CD14-positive monocyte (primary cell): ENCODE data around the gene GNAI1. TPM values are rescaled to one million over a fixed set of nuclear protein-coding genes. Genes with fewer than 3 reads are reported as not detected.

Experiments
- DNase-seq, 3 donors: peaks; one replicate each; pipeline ENCODE4 v3.0.0-alpha.2; 2011 to 2022
- H2AFZ ChIP-seq: 2 replicates; pipeline ENCODE4 v1.6.0; 2012; ENCODE audit warnings: mild to moderate bottlenecking, low read depth, low read length, inconsistent platforms; ENCODE audit not compliant: insufficient read depth, poor library complexity, severe bottlenecking
- H3K27ac ChIP-seq, 2 donors: 1 replicate in 1 of 2; 2 replicates in 1 of 2; pipeline ENCODE4 v1.5.1; 2012 to 2013; ENCODE audit warnings: low read length in 2 of 2, control low read depth in 1 of 2, inconsistent platforms in 1 of 2, low read depth in 1 of 2, mild to moderate bottlenecking in 1 of 2
- H3K27me3 ChIP-seq, 2 donors: one replicate each; pipeline versions ENCODE4 v1.6.0 to v1.6.1; 2011 to 2013; ENCODE audit warnings: low read length in 2 of 2; ENCODE audit not compliant: control insufficient read depth in 2 of 2, insufficient read depth in 2 of 2
- H3K36me3 ChIP-seq, 2 donors: replicated peaks in 1 of 2; 1 replicate in 1 of 2; 2 replicates in 1 of 2; pipeline versions ENCODE4 v1.5.1 to v1.6.1; 2012 to 2013; ENCODE audit warnings: low read length in 2 of 2, control low read depth in 1 of 2, inconsistent platforms in 1 of 2, mild to moderate bottlenecking in 1 of 2; ENCODE audit not compliant: insufficient read depth in 2 of 2, control insufficient read depth in 1 of 2
- H3K4me1 ChIP-seq, 2 donors: 1 replicate in 1 of 2; 2 replicates in 1 of 2; pipeline versions ENCODE4 v1.5.1 to v1.6.1; 2012 to 2013; ENCODE audit warnings: low read length in 2 of 2, control low read depth in 1 of 2, inconsistent platforms in 1 of 2, mild to moderate bottlenecking in 1 of 2, moderate library complexity in 1 of 2; ENCODE audit not compliant: insufficient read depth in 2 of 2, control insufficient read depth in 1 of 2
- H3K4me2 ChIP-seq: replicated peaks from 2 replicates; pipeline ENCODE3; 2012; ENCODE audit warnings: low read length, moderate library complexity, mild to moderate bottlenecking; ENCODE audit not compliant: poor library complexity, severe bottlenecking; ENCODE audit errors: extremely low read depth
- H3K4me3 ChIP-seq, 3 experiments: fragments of 200-600 bp in 1 of 3; sonication (generic) in 1 of 3; replicated peaks in 1 of 3; 1 replicate in 2 of 3; 2 replicates in 1 of 3; pipeline ENCODE4 v1.5.1; 2011 to 2013; ENCODE audit warnings: low read length in 3 of 3, mild to moderate bottlenecking in 3 of 3, control low read depth in 2 of 3, low read depth in 2 of 3, inconsistent platforms in 1 of 3, moderate library complexity in 1 of 3
- H3K79me2 ChIP-seq: 2 replicates; pipeline ENCODE4 v1.6.0; 2012; ENCODE audit warnings: mild to moderate bottlenecking, control low read depth, inconsistent platforms, low read length, moderate library complexity; ENCODE audit not compliant: insufficient read depth
- H3K9ac ChIP-seq: 2 replicates; pipeline ENCODE4 v1.6.0; 2017; ENCODE audit warnings: low read length, mild to moderate bottlenecking; ENCODE audit not compliant: insufficient read depth, poor library complexity, severe bottlenecking
- H3K9me3 ChIP-seq, 2 donors: replicated peaks in 1 of 2; 1 replicate in 1 of 2; 2 replicates in 1 of 2; pipeline versions ENCODE4 v1.5.1 to v1.6.1; 2012 to 2013; ENCODE audit warnings: low read length in 2 of 2, control low read depth in 1 of 2; ENCODE audit not compliant: control insufficient read depth in 1 of 2, insufficient read depth in 1 of 2
- H4K20me1 ChIP-seq: 2 replicates; pipeline ENCODE4 v1.6.0; 2012; ENCODE audit warnings: mild to moderate bottlenecking, low read length, control low read depth, moderate library complexity; ENCODE audit not compliant: insufficient read depth
- H3K27ac Mint-ChIP-seq, 7 donors: one replicate each; pipeline ENCODE4 v1.8.0; 2020; ENCODE audit warnings: mild to moderate bottlenecking in 7 of 7, mixed read lengths in 7 of 7, moderate library complexity in 6 of 7, inconsistent platforms in 2 of 7
- H3K27me3 Mint-ChIP-seq, 3 donors: one replicate each; pipeline ENCODE4 v1.8.0; 2021 to 2022; ENCODE audit warnings: low read depth in 3 of 3, mild to moderate bottlenecking in 3 of 3, mixed read lengths in 3 of 3, moderate library complexity in 3 of 3, inconsistent platforms in 1 of 3
- H3K36me3 Mint-ChIP-seq, 2 donors: one replicate each; pipeline ENCODE4 v1.8.0; 2020; ENCODE audit warnings: mixed read lengths in 2 of 2, inconsistent platforms in 1 of 2, mild to moderate bottlenecking in 1 of 2
- H3K4me1 Mint-ChIP-seq: one replicate; pipeline ENCODE4 v1.8.0; 2020; ENCODE audit warnings: mild to moderate bottlenecking, mixed read lengths
- H3K4me3 Mint-ChIP-seq, 2 donors: one replicate each; pipeline ENCODE4 v1.8.0; 2020; ENCODE audit warnings: mild to moderate bottlenecking in 2 of 2, mixed read lengths in 2 of 2, moderate library complexity in 1 of 2
- H3K9me3 Mint-ChIP-seq, 7 donors: one replicate each; pipeline ENCODE4 v1.8.0; 2020 to 2022; ENCODE audit warnings: mixed read lengths in 7 of 7, mild to moderate bottlenecking in 6 of 7, moderate library complexity in 6 of 7, inconsistent platforms in 2 of 7
- whole genome bisulfite sequencing: methylation state at CpG from one replicate; pipeline ENCODE4 v1.1.5; 2013; ENCODE audit warnings: missing lambda C conversion rate; ENCODE audit not compliant: insufficient coverage; 5-methylcytosine and 5-hydroxymethylcytosine counted together
- intact Hi-C, 2 donors: fragments of 100-400 bp; cut with micrococcal nuclease; formaldehyde crosslinking; loops; one replicate each; pipeline versions ENCODE4 v1.15.0 to v1.15.1; 2023
- polyA plus RNA-seq, 3 donors: library from polyadenylated mRNA; depleted of rRNA in 1 of 3; unstranded in 2 of 3; stranded (reverse) in 1 of 3; fragments of 300-500 nt in 2 of 3; fragments of >200 nt in 1 of 3; fragmentation: Illumina TruSeq in 2 of 3; gene quantifications; 1 replicate in 2 of 3; 2 replicates in 1 of 3; pipeline ENCODE4 v1.2.3, GENCODE V29; 2012 to 2021
- TF ChIP-seq, protein P1 (sequence below): fragments of 200-600 bp; IDR thresholded peaks from one replicate; pipeline ENCODE4 v1.8.0; 2022; ENCODE audit warnings: antibody characterized with exemption, mild to moderate bottlenecking

GNAI1 gene
- polyA plus RNA-seq, 3 donors: 0.72 to 1.0 (median 0.79) TPM

DNA sequence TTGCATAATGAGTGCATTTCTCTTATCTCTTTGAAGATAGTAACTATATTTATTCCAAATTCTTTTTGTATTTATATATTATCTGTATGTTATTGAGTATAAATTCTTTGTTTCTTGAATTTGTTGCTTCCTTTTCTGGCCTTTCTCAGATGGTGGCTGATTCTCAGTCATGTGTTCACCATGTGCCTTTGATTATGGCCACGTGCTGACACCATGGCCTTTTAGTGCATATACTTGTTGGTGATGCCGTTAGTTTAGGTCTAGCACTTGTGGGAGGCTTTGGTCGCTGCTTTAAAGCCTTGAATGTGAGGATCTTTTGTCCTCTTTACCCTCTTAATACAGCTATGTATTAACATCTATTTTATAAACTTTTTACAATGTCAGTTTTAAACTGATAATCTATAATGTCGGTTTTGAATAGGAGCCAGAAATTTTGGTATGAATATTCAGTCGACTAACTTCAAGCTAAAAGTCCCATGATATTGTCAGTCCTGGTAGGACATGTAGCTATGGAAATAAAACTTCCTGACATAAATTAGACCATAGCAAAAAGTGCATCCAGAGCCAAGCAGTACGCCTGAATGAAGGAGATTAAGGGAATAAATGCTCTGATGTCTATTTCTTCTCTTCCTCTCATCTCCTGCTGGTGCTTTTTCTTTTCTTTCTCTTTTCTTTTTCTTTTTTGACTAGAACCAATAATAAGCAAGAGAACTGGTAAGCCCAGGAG is 130.3 kb downstream of the GNAI1 start:
- intact Hi-C loops: no loop called here
- Histone ChIP-seq H3K9me3 (no peaks in the 10 kb centered on the region), H4K20me1 (no peaks in the 10 kb centered on the region), H2AFZ (no peak overlapping the region), H3K4me2 (no peak overlapping the region), H3K79me2 (no peaks in the 10 kb centered on the region), H3K36me3 (no peaks in the 10 kb centered on the region), H3K9ac (no peak overlapping the region), H3K4me3 (no peak overlapping the region), H3K27me3 (no peaks in the 10 kb centered on the region), H3K27ac (no peak overlapping the region), H3K4me1 (no peaks in the 10 kb centered on the region)
- WGBS: no CpG with 5 or more reads among the region's 6 CpGs
- Mint-ChIP-seq H3K36me3 (no peaks in the 10 kb centered on the region), H3K9me3 (peaks cover 0 to 1% (median 0%) of the 10 kb centered on the region in 7 donors), H3K27me3 (no peaks in the 10 kb centered on the region), H3K4me3 (no peak overlapping the region), H3K4me1 (no peaks in the 10 kb centered on the region), H3K27ac (no peak overlapping the region)
- TF ChIP-seq, protein P1, sequence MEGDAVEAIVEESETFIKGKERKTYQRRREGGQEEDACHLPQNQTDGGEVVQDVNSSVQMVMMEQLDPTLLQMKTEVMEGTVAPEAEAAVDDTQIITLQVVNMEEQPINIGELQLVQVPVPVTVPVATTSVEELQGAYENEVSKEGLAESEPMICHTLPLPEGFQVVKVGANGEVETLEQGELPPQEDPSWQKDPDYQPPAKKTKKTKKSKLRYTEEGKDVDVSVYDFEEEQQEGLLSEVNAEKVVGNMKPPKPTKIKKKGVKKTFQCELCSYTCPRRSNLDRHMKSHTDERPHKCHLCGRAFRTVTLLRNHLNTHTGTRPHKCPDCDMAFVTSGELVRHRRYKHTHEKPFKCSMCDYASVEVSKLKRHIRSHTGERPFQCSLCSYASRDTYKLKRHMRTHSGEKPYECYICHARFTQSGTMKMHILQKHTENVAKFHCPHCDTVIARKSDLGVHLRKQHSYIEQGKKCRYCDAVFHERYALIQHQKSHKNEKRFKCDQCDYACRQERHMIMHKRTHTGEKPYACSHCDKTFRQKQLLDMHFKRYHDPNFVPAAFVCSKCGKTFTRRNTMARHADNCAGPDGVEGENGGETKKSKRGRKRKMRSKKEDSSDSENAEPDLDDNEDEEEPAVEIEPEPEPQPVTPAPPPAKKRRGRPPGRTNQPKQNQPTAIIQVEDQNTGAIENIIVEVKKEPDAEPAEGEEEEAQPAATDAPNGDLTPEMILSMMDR: no peak
- DNase-seq: no peak

DNA sequence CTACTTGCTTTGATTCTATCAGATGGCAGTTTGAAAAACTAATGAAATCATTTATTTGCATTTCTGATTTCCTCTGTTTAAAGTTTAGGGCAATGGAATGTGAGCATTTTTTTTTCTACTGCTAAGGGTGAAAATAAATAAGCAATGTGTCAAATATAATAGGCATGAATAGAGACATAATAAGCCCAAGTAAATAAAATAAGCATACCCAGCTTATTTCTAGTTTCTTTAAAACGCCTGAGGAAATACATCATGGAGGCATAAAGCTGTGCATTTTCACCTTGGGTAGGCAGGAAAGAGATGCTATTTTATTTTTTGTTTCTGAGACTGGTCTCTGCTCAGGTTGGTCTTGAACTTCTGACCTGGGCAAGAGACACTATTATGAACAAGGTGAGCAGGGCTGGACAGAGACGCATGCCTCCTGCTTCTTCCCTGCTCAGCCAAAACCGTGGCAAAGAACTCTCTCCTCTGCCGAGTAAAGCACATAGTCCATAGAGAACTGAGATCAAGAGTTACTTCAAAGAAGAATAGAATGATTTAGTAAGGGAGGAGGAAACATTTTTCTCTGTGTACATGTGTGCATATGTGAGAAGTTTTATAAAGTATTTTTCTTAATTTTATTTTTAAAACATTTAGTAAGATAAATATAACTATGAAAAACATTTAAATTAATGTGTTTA is 138.1 kb downstream of the GNAI1 start:
- intact Hi-C loops: no loop called here
- no peak for DNase-seq
- H2AFZ ChIP-seq: no peak overlapping the region
- no peaks in the 10 kb centered on the region for H4K20me1 ChIP-seq
- Mint-ChIP-seq H3K4me1 (no peaks in the 10 kb centered on the region), H3K36me3 (no peaks in the 10 kb centered on the region), H3K4me3 (no peak overlapping the region), H3K27me3 (no peaks in the 10 kb centered on the region), H3K9me3 (peaks cover 0 to 1% (median 0%) of the 10 kb centered on the region in 7 donors), H3K27ac (no peak overlapping the region)
- H3K4me3 ChIP-seq: no peak overlapping the region
- H3K79me2 ChIP-seq: no peaks in the 10 kb centered on the region
- H3K27me3 ChIP-seq: no peaks in the 10 kb centered on the region
- no peak overlapping the region for H3K4me2 ChIP-seq
- H3K4me1 ChIP-seq: no peaks in the 10 kb centered on the region
- WGBS: 100% methylated on average over 2 of the region's 4 CpGs
- TF ChIP-seq, protein P1: no peak
- no peaks in the 10 kb centered on the region for H3K9me3 ChIP-seq
- no peak overlapping the region for H3K27ac ChIP-seq
- H3K9ac ChIP-seq: no peak overlapping the region
- no peaks in the 10 kb centered on the region for H3K36me3 ChIP-seq
